HT-29 (cell line): ENCODE results near the gene EPB41L1. TPM values are rescaled to one million over a fixed set of nuclear protein-coding genes. Genes with fewer than 3 reads are reported as not detected.

Experiments used
- DNase-seq: peaks from one replicate; pipeline ENCODE4 v3.0.0-alpha.2; 2015; ENCODE audit warnings: low spot score
- total RNA-seq: library from RNA; depleted of rRNA; stranded (reverse); fragments of >200 nt; shearing (Covaris generic); gene quantifications from 2 replicates; pipeline ENCODE4 v1.2.3, GENCODE V29; 2014; rRNA removed

The EPB41L1 gene
- total RNA-seq, 1 experiment from 2014 or later: 76.8 TPM

GRCh38 chr20:36275441-36276189, 121.1 kb downstream of the EPB41L1 start:
- DNase-seq: no peak

- DNase-seq: no peak
Observed at GRCh38 chr20:36277546-36277945, 123.0 kb downstream of the EPB41L1 start.

- no peak for DNase-seq
Observed at GRCh38 chr20:36279362-36279761, 124.8 kb downstream of the EPB41L1 start.

- no peak for DNase-seq
Observed at GRCh38 chr20:36279776-36280175, 125.2 kb downstream of the EPB41L1 start.

GRCh38 chr20:36281785-36282380, 127.3 kb downstream of the EPB41L1 start:
- DNase-seq: no peak

Other genes starting within 250 kb of the EPB41L1 start
- 175 and 216 TPM in 2 replicates for gene SCAND1, start 200.2 kb upstream of the EPB41L1 start, total RNA-seq
- gene CNBD2, start 186.2 kb upstream of the EPB41L1 start, total RNA-seq: 13.7 and 14.5 TPM in 2 replicates
- gene AAR2, start 81.7 kb downstream of the EPB41L1 start, total RNA-seq: 57.0 and 61.5 TPM in 2 replicates
- gene DLGAP4, start 151.6 kb downstream of the EPB41L1 start, total RNA-seq: 21.4 and 37.0 TPM in 2 replicates